ENCODE measurements around the gene C2CD4A.

GRCh38 chr15:62105266-62105665 lies 38.5 kb downstream of the C2CD4A start:
- TF ChIP-seq EP300 (IDR thresholded peaks at IDR 0.05; ENCODE audit: borderline replicate concordance) (no peak), MAX (IDR thresholded peaks at IDR 0.05) (no peak), USF1 (IDR thresholded peaks at IDR 0.05) (no peak), REST (IDR thresholded peaks at IDR 0.05; ENCODE audit: low read depth) (no peak), FOXM1 (IDR thresholded peaks at IDR 0.05; ENCODE audit: borderline replicate concordance, low read depth) (no peak)

All from Ishikawa (cell line).